ENCODE results near the gene ELMOD2. TPM values are rescaled to one million over a fixed set of nuclear protein-coding genes. Genes with fewer than 3 reads are reported as not detected.

ELMOD2 gene
- total and polyA plus RNA-seq, 2 of the 4 experiments (the other 2 are of a cell fraction), result 7.3 to 10.6 TPM

DNA sequence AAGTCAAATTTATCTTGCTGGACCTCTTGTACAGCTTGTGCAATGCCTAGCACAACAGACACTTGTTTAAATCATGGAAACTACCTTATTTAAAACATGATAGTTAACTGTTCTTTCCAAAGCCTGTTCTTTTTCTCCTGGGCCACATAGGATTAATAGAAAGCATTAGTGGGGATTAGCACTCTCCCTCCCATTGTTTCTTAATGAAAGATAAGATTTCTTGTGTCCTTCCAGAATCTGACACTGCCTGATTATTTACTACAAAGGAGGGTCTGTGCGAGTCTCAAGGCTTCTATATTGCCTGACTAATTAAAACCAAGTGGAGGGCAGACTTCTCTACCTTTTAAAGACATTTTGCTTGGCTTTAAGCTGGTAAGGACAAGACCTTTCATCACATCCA is 8.5 kb upstream of the ELMOD2 start:
- Histone ChIP-seq H3K4me3 (ENCODE audit: insufficient read depth, low read depth, low read length) (no peak overlapping the region), H2BK120ac (ENCODE audit: low read depth, low read length) (no peak overlapping the region), H2AK9ac (replicated peaks; ENCODE audit: low read depth, low read length, poor library complexity) (no peak overlapping the region), H4K91ac (ENCODE audit: insufficient read depth, low read depth, low read length) (no peak overlapping the region), H3K4ac (ENCODE audit: low read depth, low read length) (no peak overlapping the region), H3K23ac (ENCODE audit: low read depth, low read length) (no peak overlapping the region), H3K9me1 (ENCODE audit: insufficient read depth, low read length) (no peaks in the 10 kb centered on the region), H2BK5ac (ENCODE audit: low read depth, low read length, poor library complexity, severe bottlenecking) (no peak overlapping the region), H4K8ac (ENCODE audit: low read depth in 2 of 2, low read length in 2 of 2) (no peak overlapping the region), H3K18ac (ENCODE audit: low read depth, low read length) (no peak overlapping the region), H3K9me3 (ENCODE audit: control insufficient read depth, insufficient read depth, low read length) (no peaks in the 10 kb centered on the region), H3K4me1 (ENCODE audit: control insufficient read depth, insufficient read depth, low read length) (no peaks in the 10 kb centered on the region), H2AK5ac (ENCODE audit: low read depth, low read length) (no peak overlapping the region), H3K9ac (ENCODE audit: low read depth, low read length) (no peak overlapping the region), H2AFZ (replicated peaks; ENCODE audit: low read length, poor library complexity) (no peak overlapping the region), H2BK15ac (ENCODE audit: low read depth, low read length) (no peak overlapping the region), H3K27me3 (ENCODE audit: control insufficient read depth, insufficient read depth, low read length) (peaks cover 4% of the 10 kb centered on the region; the same call in 1 of the 2 replicates), H2BK20ac (ENCODE audit: low read depth, low read length) (no peak overlapping the region), H4K5ac (ENCODE audit: low read depth, low read length) (no peak overlapping the region), H3K79me1 (ENCODE audit: low read depth in 1 of 2, low read length in 2 of 2) (no peaks in the 10 kb centered on the region), H3K56ac (ENCODE audit: extremely low read depth, insufficient read depth, low read length) (no peak overlapping the region), H4K20me1 (ENCODE audit: insufficient read depth, low read length) (no peaks in the 10 kb centered on the region), H3K14ac (replicated peaks; ENCODE audit: low read depth, low read length) (no peak overlapping the region), H3K36me3 (ENCODE audit: control insufficient read depth, insufficient read depth, low read length) (no peaks in the 10 kb centered on the region), H3K4me2 (ENCODE audit: low read depth, low read length) (no peak overlapping the region), H3K27ac (ENCODE audit: insufficient read depth, low read length) (no peak overlapping the region)
- DNase-seq, result no peak
- intact Hi-C loops (cut with micrococcal nuclease) (no loop called here), in situ Hi-C loops (cut with MboI; ENCODE audit: low sequenced_read_pairs) (no loop called here), dilution Hi-C loops (cut with HindIII; ENCODE audit: low sequenced_read_pairs, unreplicated experiment) (no loop called here)
- TF ChIP-seq POLR2A (IDR thresholded peaks at IDR 0.05; ENCODE audit: low read depth, low read length) (no peak), RFX5 (IDR thresholded peaks at IDR 0.05; ENCODE audit: low read depth, low read length) (no peak), MAFK (IDR thresholded peaks at IDR 0.05; ENCODE audit: low read depth, low read length) (no peak), CHD1 (IDR thresholded peaks at IDR 0.05; ENCODE audit: low read depth, low read length) (no peak), RCOR1 (IDR thresholded peaks at IDR 0.05; ENCODE audit: insufficient replicate concordance, low read length) (no peak), FOS (IDR thresholded peaks at IDR 0.05; ENCODE audit: low read depth, low read length) (no peak), NFE2L2 (IDR thresholded peaks at IDR 0.05; ENCODE audit: low read depth, low read length) (no peak), MXI1 (IDR thresholded peaks at IDR 0.05; ENCODE audit: borderline replicate concordance, low read depth, low read length) (no peak), CEBPB (IDR thresholded peaks at IDR 0.05; ENCODE audit: low read depth, low read length) (no peak), BHLHE40 (IDR thresholded peaks at IDR 0.05; ENCODE audit: low read depth, low read length) (no peak)
- TF ChIP-seq, protein P1, sequence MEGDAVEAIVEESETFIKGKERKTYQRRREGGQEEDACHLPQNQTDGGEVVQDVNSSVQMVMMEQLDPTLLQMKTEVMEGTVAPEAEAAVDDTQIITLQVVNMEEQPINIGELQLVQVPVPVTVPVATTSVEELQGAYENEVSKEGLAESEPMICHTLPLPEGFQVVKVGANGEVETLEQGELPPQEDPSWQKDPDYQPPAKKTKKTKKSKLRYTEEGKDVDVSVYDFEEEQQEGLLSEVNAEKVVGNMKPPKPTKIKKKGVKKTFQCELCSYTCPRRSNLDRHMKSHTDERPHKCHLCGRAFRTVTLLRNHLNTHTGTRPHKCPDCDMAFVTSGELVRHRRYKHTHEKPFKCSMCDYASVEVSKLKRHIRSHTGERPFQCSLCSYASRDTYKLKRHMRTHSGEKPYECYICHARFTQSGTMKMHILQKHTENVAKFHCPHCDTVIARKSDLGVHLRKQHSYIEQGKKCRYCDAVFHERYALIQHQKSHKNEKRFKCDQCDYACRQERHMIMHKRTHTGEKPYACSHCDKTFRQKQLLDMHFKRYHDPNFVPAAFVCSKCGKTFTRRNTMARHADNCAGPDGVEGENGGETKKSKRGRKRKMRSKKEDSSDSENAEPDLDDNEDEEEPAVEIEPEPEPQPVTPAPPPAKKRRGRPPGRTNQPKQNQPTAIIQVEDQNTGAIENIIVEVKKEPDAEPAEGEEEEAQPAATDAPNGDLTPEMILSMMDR (conservative IDR thresholded peaks at IDR 0.05; ENCODE audit: low read depth, low read length), result no peak
- ChIA-PET POLR2A (ENCODE audit: unreplicated experiment) (no interaction called here), CTCF (interaction anchor here (0.9 kb wide), 1 partner anchor 9 kb away, joined by 3 read pairs; the partner anchor contains the start of gene ELMOD2)
- no TSS peak for BruUV-seq (replicated peaks)
- no peak for ATAC-seq (ENCODE audit: low read depth)
- no CpG with 5 or more reads among the region's 1 CpG for WGBS, 2 experiments (ENCODE audit: extremely low coverage in 2 of 2, insufficient read length in 1 of 2)
